Osteocyte (in vitro differentiated cells): Measurements from ENCODE around the gene AGR2. TPM values are rescaled to one million over a fixed set of nuclear protein-coding genes. Genes with fewer than 3 reads are reported as not detected.
"Not testable (repeated sequence)": the region's sequence is repeated elsewhere in the genome, so short reads cannot be mapped to it uniquely, and the experiment has no call there.

Experiments used
- DNase-seq: peaks from one replicate; pipeline ENCODE4 v3.0.0; 2021; ENCODE audit warnings: mixed read lengths; ENCODE audit not compliant: unreplicated experiment; ENCODE audit errors: extremely low spot score
- H3K27ac Mint-ChIP-seq: one replicate; pipeline ENCODE4 v1.8.0; 2021; ENCODE audit warnings: mild to moderate bottlenecking, mixed read lengths; ENCODE audit not compliant: unreplicated experiment
- H3K27me3 Mint-ChIP-seq: one replicate; pipeline ENCODE4 v1.8.0; 2021; ENCODE audit warnings: mixed read lengths; ENCODE audit not compliant: unreplicated experiment
- H3K36me3 Mint-ChIP-seq: one replicate; pipeline ENCODE4 v1.8.0; 2021; ENCODE audit warnings: mixed read lengths; ENCODE audit not compliant: unreplicated experiment
- H3K4me1 Mint-ChIP-seq: one replicate; pipeline ENCODE4 v1.8.0; 2021; ENCODE audit warnings: mixed read lengths; ENCODE audit not compliant: unreplicated experiment
- H3K4me3 Mint-ChIP-seq: one replicate; pipeline ENCODE4 v1.8.0; 2021; ENCODE audit warnings: mild to moderate bottlenecking, moderate library complexity, mixed read lengths; ENCODE audit not compliant: unreplicated experiment
- H3K9me3 Mint-ChIP-seq: one replicate; pipeline ENCODE4 v1.8.0; 2021; ENCODE audit warnings: mixed read lengths; ENCODE audit not compliant: unreplicated experiment
- CTCF ChIP-seq: fragments of 200-600 bp; sonication (generic); IDR thresholded peaks from 2 replicates; pipeline ENCODE4 v1.5.0; 2021; ENCODE audit warnings: antibody characterized with exemption, mild to moderate bottlenecking, moderate library complexity
- total RNA-seq: library from RNA; stranded (reverse); gene quantifications from 2 replicates; pipeline ENCODE4 v1.2.1, GENCODE V29; 2021

AGR2 gene
- total RNA-seq, 1 donor from 2014 or later: not detected

GRCh38 chr7:16773884-16774283 is 30.9 kb downstream of the AGR2 start:
- Mint-ChIP-seq H3K27ac (no peak overlapping the region), H3K36me3 (no peaks in the 10 kb centered on the region), H3K27me3 (no peaks in the 10 kb centered on the region), H3K4me3 (no peak overlapping the region), H3K9me3 (no peaks in the 10 kb centered on the region), H3K4me1 (peaks cover 7% of the 10 kb centered on the region)
- no peak for DNase-seq
- no peak for TF ChIP-seq CTCF

- no peaks in the 10 kb centered on the region for H3K27me3 Mint-ChIP-seq
- DNase-seq: no peak
- H3K9me3 Mint-ChIP-seq: no peaks in the 10 kb centered on the region
- H3K4me3 Mint-ChIP-seq: no peak overlapping the region
- no peak overlapping the region for H3K27ac Mint-ChIP-seq
- H3K36me3 Mint-ChIP-seq: no peaks in the 10 kb centered on the region
- peaks cover 7% of the 10 kb centered on the region for H3K4me1 Mint-ChIP-seq
- no peak for TF ChIP-seq CTCF
These were observed 31.5 kb downstream of the AGR2 start for GRCh38 chr7:16773326-16773725.

- Mint-ChIP-seq H3K27ac (no peak overlapping the region), H3K36me3 (no peaks in the 10 kb centered on the region), H3K4me3 (no peak overlapping the region), H3K27me3 (no peaks in the 10 kb centered on the region), H3K4me1 (peaks cover 7% of the 10 kb centered on the region), H3K9me3 (no peaks in the 10 kb centered on the region)
- no peak for DNase-seq
- no peak for TF ChIP-seq CTCF
These were observed 34.0 kb downstream of the AGR2 start for GRCh38 chr7:16770657-16771329.

DNA sequence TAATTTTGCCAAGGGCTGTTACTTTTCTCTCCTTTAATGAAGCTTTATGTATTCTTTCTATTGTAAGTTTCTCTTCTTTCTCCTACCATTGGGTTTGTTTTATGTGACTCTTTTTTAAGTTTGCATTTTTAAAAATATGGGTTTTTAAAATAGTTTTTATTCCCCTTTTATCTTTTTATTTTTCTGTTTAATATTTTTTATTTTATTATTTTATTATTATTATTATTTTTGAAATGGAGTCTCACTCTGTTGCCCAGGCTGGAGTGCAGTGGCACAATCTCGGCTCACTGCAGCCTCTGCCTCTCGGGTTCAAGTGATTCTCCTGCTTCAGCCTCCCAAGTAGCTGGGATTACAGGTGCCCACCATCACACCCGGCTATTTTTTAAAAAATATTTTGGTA is 34.8 kb downstream of the AGR2 start:
- not testable (repeated sequence) for H3K27ac Mint-ChIP-seq, H3K4me3 Mint-ChIP-seq, H3K27me3 Mint-ChIP-seq, H3K9me3 Mint-ChIP-seq, H3K4me1 Mint-ChIP-seq, DNase-seq, H3K36me3 Mint-ChIP-seq

DNA sequence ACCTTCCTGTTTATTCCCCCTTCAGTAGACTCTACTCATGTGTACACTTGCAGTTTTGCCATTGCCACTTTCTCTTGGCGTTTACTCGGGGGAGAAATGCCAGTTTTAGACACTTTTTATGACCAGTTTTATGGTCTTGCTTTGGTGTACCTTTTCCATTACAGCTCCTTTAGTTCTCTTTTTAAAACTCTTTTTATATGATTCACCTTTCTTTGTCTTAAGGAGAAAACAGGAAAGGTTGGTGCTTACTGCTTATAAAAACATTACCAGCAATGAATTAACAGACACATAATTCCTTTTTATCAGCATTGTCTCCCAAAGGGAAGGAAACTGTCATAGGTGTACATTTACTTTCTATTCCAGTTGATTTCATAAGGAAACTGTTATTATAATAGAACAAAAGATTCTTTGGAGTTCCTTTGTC is 39.4 kb downstream of the AGR2 start:
- DNase-seq: no peak
- no peaks in the 10 kb centered on the region for H3K27me3 Mint-ChIP-seq
- peaks cover under 1% of the 10 kb centered on the region for H3K4me1 Mint-ChIP-seq
- no peak overlapping the region for H3K27ac Mint-ChIP-seq
- no peak for TF ChIP-seq CTCF
- H3K4me3 Mint-ChIP-seq: no peak overlapping the region
- no peaks in the 10 kb centered on the region for H3K36me3 Mint-ChIP-seq
- no peaks in the 10 kb centered on the region for H3K9me3 Mint-ChIP-seq
